Nephron progenitor cell (in vitro differentiated cells): ENCODE results near the gene RRP1B.
A peak's percentile ranks its signal among the peaks of the same experiment; 100 is the strongest.

Experiments
- DNase-seq: peaks from one replicate; pipeline ENCODE4 v3.0.0; 2021
- H3K27ac Mint-ChIP-seq: 2 replicates; pipeline ENCODE4 v1.8.0; 2021; ENCODE audit warnings: mild to moderate bottlenecking, moderate library complexity, mixed read lengths
- H3K27me3 Mint-ChIP-seq: 2 replicates; pipeline ENCODE4 v1.8.0; 2021; ENCODE audit warnings: mild to moderate bottlenecking, low read depth, mixed read lengths; ENCODE audit not compliant: poor library complexity
- H3K36me3 Mint-ChIP-seq: 2 replicates; pipeline ENCODE4 v1.8.0; 2021; ENCODE audit warnings: low read depth, mixed read lengths
- H3K4me1 Mint-ChIP-seq: 2 replicates; pipeline ENCODE4 v1.8.0; 2021; ENCODE audit warnings: mixed read lengths
- H3K4me3 Mint-ChIP-seq: 2 replicates; pipeline ENCODE4 v1.8.0; 2021; ENCODE audit warnings: mild to moderate bottlenecking, moderate library complexity, mixed read lengths
- H3K9me3 Mint-ChIP-seq: 2 replicates; pipeline ENCODE4 v1.8.0; 2021; ENCODE audit warnings: mild to moderate bottlenecking, moderate library complexity, mixed read lengths
- CTCF ChIP-seq: fragments of 200-600 bp; sonication (generic); IDR thresholded peaks from 2 replicates; pipeline ENCODE4 v1.5.0; 2021; ENCODE audit warnings: antibody characterized with exemption

The RRP1B gene

GRCh38 chr21:43684424-43684823 is 25.1 kb downstream of the RRP1B start:
- TF ChIP-seq CTCF: no peak
- Mint-ChIP-seq H3K9me3 (no peaks in the 10 kb centered on the region), H3K36me3 (peaks cover 52% of the 10 kb centered on the region), H3K27me3 (no peaks in the 10 kb centered on the region), H3K4me3 (no peak overlapping the region), H3K27ac (no peak overlapping the region), H3K4me1 (no peaks in the 10 kb centered on the region)
- DNase-seq: no peak

DNA sequence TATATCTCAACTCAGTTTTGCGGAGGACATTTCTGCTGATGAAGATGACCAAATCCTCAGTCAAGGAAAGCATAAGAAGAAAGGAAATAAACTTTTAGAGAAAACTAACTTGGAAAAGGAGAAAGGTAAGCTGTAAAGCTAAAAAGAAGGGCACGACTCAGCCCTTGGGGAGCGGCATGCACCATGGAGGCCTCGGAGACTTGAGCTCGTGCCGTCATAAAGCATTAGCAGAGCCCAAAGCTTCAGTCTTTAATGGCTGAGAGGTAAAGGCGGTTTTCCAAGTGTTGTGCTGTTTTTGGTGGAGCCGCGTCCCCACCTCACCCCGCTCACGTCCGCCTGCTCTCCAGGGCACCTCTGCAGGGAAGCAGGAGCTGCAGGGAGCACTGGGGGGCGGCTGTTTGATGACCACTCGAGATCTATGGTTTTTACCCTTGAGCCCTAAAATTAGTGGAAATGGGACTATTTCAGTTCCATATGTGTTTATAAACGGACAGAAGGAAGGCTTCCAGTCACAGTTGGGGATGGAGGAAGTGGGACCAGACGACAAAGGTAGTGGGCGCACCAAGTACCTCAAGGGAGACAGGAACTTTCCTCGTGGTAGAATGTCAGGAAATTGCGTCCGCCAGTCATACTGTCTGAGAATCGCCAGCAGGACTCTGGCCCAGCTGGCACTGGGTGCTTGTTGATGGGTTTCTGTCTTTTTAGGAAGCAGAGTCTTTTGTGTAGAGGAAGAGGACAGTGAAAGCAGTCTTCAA is 27.6 kb downstream of the RRP1B start:
- TF ChIP-seq CTCF: no peak
- Mint-ChIP-seq H3K4me1 (no peaks in the 10 kb centered on the region), H3K27me3 (peaks cover 2% of the 10 kb centered on the region), H3K36me3 (peaks cover 46% of the 10 kb centered on the region), H3K9me3 (no peaks in the 10 kb centered on the region), H3K4me3 (no peak overlapping the region), H3K27ac (no peak overlapping the region)
- no peak for DNase-seq

- DNase-seq: no peak
- TF ChIP-seq CTCF: no peak
- peaks cover 45% of the 10 kb centered on the region for H3K36me3 Mint-ChIP-seq
- H3K4me1 Mint-ChIP-seq: no peaks in the 10 kb centered on the region
- H3K9me3 Mint-ChIP-seq: no peaks in the 10 kb centered on the region
- no peak overlapping the region for H3K27ac Mint-ChIP-seq
- no peak overlapping the region for H3K4me3 Mint-ChIP-seq
- H3K27me3 Mint-ChIP-seq: peaks cover 2% of the 10 kb centered on the region
Observed at GRCh38 chr21:43687566-43688399, 28.4 kb downstream of the RRP1B start.

DNA sequence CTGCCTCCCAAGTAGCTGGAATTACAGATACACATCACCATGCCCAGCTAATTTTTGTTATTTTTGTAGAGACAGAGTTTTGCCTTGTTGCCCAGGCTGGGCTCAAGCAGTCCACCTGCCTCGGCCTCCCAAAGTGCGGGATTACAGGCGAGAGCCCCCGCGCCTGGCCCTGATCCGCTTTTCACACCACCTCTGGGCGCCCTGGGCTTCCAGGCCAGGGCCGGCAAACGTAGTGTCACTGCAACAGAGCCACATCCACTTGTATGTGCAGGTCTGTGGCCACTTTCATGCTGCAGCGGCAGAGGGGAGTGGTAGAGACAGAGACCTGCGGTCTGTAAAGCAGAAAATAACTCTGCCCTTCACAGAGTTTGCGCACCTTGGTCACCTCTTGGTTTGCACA is 29.5 kb downstream of the RRP1B start:
- DNase-seq: no peak
- Mint-ChIP-seq H3K27me3 (peaks cover 2% of the 10 kb centered on the region), H3K4me1 (no peaks in the 10 kb centered on the region), H3K9me3 (no peaks in the 10 kb centered on the region), H3K27ac (no peak overlapping the region), H3K36me3 (peaks cover 52% of the 10 kb centered on the region), H3K4me3 (no peak overlapping the region)
- no peak for TF ChIP-seq CTCF

- no peak overlapping the region for H3K4me3 Mint-ChIP-seq
- no peak for TF ChIP-seq CTCF
- H3K36me3 Mint-ChIP-seq: peaks cover 51% of the 10 kb centered on the region
- H3K9me3 Mint-ChIP-seq: no peaks in the 10 kb centered on the region
- no peaks in the 10 kb centered on the region for H3K4me1 Mint-ChIP-seq
- no peak for DNase-seq
- peaks cover 2% of the 10 kb centered on the region for H3K27me3 Mint-ChIP-seq
- peak overlapping the region; percentile 54 for H3K27ac Mint-ChIP-seq
Observed at GRCh38 chr21:43689556-43690337, 30.4 kb downstream of the RRP1B start.
